ENCODE results near the gene PDC.
"Not testable (repeated sequence)": the region's sequence is repeated elsewhere in the genome, so short reads cannot be mapped to it uniquely, and the experiment has no call there.

PDC gene

DNA sequence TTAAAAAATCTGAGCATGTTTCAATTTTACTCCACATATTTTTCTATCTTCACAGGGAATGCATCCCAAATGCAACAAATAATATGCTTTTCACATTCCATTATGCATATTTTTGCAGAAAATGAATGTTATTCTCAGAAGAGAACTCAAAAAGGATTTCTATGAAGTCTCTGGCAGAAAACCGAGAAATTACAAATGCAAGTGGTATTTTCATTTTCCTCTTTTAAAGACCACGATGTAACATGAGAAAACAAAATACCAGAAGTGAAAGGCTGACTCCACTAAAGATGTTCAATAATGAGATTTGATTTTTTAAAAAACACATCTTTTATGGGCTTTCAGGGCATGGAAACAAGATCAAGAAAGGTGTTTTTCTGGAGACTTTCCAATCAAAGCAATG lies 5.0 kb upstream of the PDC start:
- DNase-seq (ENCODE audit: low spot score), result no peak

- DNase-seq (ENCODE audit: low spot score), result not testable (repeated sequence)
Observed at GRCh38 chr1:186465491-186465890, 4.6 kb upstream of the PDC start.

DNA sequence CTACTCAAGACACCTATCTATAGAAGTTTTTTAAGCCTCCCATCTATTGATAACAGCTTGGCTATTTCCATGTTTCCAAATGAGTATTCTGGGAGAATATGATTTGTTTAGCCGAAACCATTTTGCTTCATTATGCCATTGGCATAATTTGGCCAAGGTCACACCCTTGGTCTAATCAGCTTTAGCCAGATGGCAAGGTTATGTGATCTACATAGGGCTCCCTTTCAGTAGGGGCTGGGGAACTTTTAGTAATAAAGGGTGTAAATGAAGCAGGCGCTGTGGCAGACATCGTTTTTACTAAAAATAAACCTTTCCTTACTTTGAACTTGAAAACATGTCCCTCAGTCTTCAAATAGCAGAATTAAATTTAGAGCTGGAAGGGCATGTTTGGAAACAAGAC lies 3.0 kb upstream of the PDC start:
- DNase-seq (ENCODE audit: low spot score), result no peak

DNA sequence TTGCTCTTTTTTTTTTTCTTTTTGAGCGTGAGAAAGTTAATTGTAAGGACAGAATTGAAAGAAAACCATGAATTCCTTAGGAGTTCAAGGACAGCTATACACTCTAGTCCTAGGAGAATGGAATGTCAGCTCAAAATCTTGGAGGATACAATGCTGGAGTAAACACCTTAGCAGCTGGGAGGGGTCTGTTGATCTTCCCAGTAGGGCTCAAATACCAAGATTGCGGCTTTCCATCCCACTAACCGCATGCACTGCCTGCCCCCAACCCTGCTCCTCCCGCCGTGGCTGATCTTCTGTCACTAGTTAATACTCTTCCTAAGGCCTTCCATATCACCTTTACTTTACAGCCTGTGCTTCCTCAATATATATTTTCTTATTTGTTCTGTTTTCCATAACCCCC lies 2.6 kb upstream of the PDC start:
- no peak for DNase-seq (ENCODE audit: low spot score)

DNA sequence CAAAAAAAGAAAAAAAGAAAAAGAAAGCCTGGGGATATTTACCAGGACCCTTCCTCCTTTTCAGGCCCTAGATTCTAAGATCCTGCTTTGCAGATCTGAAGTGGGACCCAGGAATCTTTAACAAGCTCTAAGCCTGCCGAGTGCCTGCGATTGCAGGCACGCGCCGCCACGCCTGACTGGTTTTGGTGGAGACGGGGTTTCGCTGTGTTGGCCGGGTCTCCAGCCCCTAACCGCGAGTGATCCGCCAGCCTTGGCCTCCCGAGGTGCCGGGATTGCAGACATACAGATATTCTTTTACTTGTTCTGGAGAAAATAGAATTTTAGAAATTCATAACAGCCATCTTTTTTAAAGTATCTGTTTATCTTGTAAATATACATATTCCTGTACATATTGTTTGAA lies 1.8 kb downstream of the PDC start:
- DNase-seq (ENCODE audit: low spot score), result not testable (repeated sequence)

GRCh38 chr1:186456729-186457255 lies 4.1 kb downstream of the PDC start:
- no peak for DNase-seq (ENCODE audit: low spot score)

DNA sequence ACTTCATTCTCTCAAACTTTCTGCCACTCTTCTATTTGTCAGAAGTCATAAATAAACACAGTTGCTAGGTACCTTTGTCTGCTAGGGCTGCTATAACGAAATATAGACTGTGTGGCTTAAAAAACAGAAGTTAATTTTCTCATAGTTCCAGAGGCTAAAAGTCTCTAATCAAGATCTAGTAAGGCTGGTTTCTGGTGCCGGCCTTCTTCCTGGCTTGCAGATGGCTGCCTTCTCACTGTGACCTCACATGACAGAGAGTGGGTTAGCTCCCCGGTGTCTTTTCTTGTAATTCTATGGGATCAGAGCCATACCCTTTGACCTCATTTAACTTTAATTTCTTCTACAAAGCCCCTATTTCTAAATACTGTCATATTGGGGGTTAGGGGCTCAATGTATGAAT lies 5.9 kb downstream of the PDC start:
- DNase-seq (ENCODE audit: low spot score), result no peak

- DNase-seq (ENCODE audit: low spot score), result no peak
Observed at GRCh38 chr1:186446152-186446551, 14.8 kb downstream of the PDC start.

DNA sequence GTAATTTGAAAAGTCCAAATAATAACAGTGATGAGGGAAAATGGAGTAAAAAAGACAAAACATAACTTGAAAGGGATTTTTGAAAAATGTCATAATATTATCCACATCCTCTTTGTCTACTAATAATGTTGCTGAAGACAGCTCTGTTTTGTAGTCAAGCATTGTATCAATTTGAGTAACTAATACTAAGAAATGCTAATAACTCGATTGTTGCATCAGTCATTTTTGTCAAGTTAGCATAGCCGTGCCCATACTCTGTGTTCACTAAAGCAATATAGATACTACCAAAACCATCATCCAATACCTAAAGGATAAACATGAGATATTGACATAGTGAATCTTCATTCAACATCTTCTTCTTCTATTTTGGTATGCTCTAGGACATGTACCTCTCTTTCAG lies 17.3 kb downstream of the PDC start:
- no peak for DNase-seq (ENCODE audit: low spot score)

- DNase-seq (ENCODE audit: low spot score), result no peak
Observed at GRCh38 chr1:186442651-186443375, 18.1 kb downstream of the PDC start.

GRCh38 chr1:186440584-186440983 lies 20.3 kb downstream of the PDC start:
- DNase-seq (ENCODE audit: low spot score), result peak; percentile 87

GRCh38 chr1:186438567-186438966 lies 22.3 kb downstream of the PDC start:
- DNase-seq (ENCODE audit: low spot score), result no peak

DNA sequence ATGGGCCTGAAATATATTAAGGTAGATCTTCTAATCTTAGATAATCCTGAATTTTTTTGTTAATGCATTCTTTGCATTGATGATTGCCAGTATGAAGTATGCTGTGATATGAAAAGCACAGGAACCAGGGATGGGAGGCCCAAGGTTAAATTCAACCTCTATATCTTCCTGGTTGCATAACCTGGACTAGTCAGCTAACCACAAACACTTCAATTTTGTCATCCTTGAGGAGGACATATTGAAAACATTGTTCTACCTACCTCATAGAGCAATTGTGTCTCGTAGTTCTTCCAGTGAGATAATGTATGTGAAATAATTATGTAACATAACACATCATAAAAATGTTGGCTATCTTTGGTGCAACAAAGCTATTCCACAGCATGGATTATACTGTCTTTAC lies 25.6 kb downstream of the PDC start:
- peak; percentile 9 for DNase-seq (ENCODE audit: low spot score)

DNA sequence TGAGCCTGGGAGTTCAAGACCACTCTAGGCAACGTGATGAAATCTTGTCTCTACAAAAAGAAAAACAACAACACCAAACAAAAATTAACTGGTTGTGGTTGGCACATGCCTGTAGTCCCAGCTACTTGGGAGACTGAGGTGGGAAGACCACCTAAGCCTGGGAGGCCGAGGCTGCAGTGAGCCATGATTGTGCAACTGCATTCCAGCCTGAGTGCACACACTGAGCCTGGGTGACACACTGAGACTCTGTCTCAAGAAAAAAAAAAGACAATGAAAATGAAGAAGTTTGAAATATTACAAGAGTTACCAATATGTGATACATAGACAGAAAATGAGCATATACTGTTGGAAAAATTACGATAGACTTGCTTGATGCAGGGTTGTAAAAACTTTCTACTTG lies 31.9 kb downstream of the PDC start:
- DNase-seq (ENCODE audit: low spot score), result no peak

- no peak for DNase-seq (ENCODE audit: low spot score)
Observed at GRCh38 chr1:186426118-186426517, 34.8 kb downstream of the PDC start.

DNA sequence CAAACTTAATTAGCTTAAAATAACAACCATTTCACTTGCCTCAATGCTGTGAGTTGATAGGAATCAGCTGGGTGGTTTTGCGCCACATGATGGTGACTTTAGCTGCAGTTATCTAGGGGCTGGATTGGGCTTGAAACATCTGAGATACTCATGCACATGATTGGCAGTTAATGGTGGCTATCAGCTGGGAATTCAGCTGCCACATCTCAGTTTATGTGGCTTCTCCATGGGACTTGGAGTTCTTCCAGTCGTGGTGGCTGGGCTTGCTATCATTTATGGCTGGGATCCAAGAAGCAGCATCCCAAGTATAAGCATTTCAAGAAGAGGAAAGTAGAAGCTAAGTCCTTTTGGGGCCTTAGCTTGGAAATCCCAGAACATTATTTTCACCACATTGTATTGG lies 36.4 kb downstream of the PDC start:
- no peak for DNase-seq (ENCODE audit: low spot score)

DNA sequence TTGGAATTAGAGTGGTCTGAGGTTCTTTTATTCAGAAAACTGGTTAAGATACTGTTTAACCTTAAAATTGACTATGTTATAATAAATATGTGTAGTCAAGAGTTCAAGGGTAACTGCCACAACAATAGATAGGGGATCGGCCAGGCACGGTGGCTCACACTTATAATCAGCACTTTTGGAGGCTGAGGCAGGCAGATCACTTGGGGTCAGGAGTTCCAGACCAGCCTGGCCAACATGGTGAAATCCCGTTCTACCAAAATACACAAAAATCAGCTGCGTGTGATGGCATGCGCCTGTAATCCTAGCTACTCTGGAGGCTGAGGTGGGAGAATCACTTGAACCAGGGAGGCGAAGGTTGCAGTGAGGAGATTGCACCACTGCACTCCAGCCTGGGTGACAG lies 39.5 kb downstream of the PDC start:
- DNase-seq (ENCODE audit: low spot score), result no peak

- DNase-seq (ENCODE audit: low spot score), result no peak
Observed at GRCh38 chr1:186420923-186421322, 40.0 kb downstream of the PDC start.

- DNase-seq (ENCODE audit: low spot score), result no peak
Observed at GRCh38 chr1:186420311-186420710, 40.6 kb downstream of the PDC start.

DNA sequence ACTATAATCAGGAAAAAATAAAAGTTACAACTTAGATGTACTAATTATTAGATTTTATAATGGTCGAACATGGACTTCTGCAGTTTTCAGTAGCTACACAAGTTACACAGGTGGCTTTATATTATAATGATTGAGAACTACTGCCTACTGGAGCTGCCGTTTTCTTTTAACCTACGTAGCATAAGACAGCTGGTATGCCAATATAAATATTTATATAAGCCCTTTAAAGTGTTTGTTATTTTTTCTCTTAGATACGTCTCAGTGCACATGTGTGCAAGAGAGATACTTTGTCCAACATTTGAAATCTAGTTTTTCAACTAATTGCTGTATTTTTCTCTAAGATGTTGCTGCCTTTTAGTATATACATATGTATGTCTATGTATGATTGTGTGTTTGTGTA lies 42.4 kb downstream of the PDC start:
- no peak for DNase-seq (ENCODE audit: low spot score)

- no peak for DNase-seq (ENCODE audit: low spot score)
Observed at GRCh38 chr1:186413319-186413718, 47.6 kb downstream of the PDC start.

- no peak for DNase-seq (ENCODE audit: low spot score)
Observed at GRCh38 chr1:186409091-186409490, 51.8 kb downstream of the PDC start.

- DNase-seq (ENCODE audit: low spot score), result peak; percentile 26
Observed at GRCh38 chr1:186404454-186405051, 56.4 kb downstream of the PDC start.

- no peak for DNase-seq (ENCODE audit: low spot score)
Observed at GRCh38 chr1:186403632-186404031, 57.3 kb downstream of the PDC start.

All from kidney tubule cell (primary cell).